Ovary (tissue), 3 donors: ENCODE data around the gene CHRNE.

Experiments used
- CTCF ChIP-seq, 3 donors: fragments of 450-650 bp in 2 of 3; fragments of 200-600 bp in 1 of 3; IDR thresholded peaks; one replicate each; pipeline versions ENCODE4 v1.5.1 to v1.8.0; 2016 to 2022; ENCODE audit warnings: antibody characterized with exemption in 3 of 3, mild to moderate bottlenecking in 1 of 3
- EP300 ChIP-seq: sonication (generic); formaldehyde crosslinking; IDR thresholded peaks from one replicate; pipeline ENCODE4 v1.6.1; 2017; ENCODE audit warnings: antibody characterized with exemption
- POLR2A ChIP-seq: fragments of 450-650 bp; IDR thresholded peaks from one replicate; pipeline ENCODE4 v1.6.1; 2017; ENCODE audit warnings: antibody characterized with exemption, mild to moderate bottlenecking, moderate library complexity
- donor health status: DM: no; HTN: no; CAD: no.

GRCh38 chr17:4896332-4897197 lies 6.3 kb downstream of the CHRNE start:
- no peak for TF ChIP-seq CTCF (IDR thresholded peaks at IDR 0.05)
- TF ChIP-seq POLR2A, result no peak
- TF ChIP-seq EP300, result no peak
